GM12874 (cell line): Measurements from ENCODE around the gene RCSD1.

Experiments
- TF ChIP-seq, protein P1 (sequence below): IDR thresholded peaks from 2 replicates; pipeline ENCODE4 v1.5.1; 2011; ENCODE audit warnings: low read depth, mild to moderate bottlenecking, control low read depth, low read length, moderate library complexity; ENCODE audit not compliant: insufficient read depth

RCSD1 gene

GRCh38 chr1:167638064-167638463 lies 8.0 kb downstream of the RCSD1 start:
- TF ChIP-seq, protein P1, sequence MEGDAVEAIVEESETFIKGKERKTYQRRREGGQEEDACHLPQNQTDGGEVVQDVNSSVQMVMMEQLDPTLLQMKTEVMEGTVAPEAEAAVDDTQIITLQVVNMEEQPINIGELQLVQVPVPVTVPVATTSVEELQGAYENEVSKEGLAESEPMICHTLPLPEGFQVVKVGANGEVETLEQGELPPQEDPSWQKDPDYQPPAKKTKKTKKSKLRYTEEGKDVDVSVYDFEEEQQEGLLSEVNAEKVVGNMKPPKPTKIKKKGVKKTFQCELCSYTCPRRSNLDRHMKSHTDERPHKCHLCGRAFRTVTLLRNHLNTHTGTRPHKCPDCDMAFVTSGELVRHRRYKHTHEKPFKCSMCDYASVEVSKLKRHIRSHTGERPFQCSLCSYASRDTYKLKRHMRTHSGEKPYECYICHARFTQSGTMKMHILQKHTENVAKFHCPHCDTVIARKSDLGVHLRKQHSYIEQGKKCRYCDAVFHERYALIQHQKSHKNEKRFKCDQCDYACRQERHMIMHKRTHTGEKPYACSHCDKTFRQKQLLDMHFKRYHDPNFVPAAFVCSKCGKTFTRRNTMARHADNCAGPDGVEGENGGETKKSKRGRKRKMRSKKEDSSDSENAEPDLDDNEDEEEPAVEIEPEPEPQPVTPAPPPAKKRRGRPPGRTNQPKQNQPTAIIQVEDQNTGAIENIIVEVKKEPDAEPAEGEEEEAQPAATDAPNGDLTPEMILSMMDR: no peak

DNA sequence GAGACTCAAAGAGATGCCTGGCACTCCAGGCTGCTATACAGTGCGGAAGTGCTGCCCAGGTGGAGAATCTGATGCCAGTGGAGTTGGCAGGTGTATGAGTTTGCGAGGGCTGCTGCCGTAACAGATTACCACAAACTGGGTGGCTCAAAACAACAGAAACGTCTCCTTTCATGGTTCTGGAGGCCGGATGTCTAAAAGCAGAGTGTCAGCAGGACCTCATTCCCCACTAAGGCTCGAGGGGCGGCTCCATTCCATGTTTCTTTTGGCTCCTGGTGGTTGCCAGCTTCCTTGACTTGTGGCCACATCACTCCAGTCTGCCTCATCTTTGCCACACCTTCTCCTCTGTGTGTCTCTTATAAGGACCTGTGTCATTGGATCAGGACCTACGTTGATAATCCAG lies 10.0 kb downstream of the RCSD1 start:
- TF ChIP-seq, protein P1: no peak

DNA sequence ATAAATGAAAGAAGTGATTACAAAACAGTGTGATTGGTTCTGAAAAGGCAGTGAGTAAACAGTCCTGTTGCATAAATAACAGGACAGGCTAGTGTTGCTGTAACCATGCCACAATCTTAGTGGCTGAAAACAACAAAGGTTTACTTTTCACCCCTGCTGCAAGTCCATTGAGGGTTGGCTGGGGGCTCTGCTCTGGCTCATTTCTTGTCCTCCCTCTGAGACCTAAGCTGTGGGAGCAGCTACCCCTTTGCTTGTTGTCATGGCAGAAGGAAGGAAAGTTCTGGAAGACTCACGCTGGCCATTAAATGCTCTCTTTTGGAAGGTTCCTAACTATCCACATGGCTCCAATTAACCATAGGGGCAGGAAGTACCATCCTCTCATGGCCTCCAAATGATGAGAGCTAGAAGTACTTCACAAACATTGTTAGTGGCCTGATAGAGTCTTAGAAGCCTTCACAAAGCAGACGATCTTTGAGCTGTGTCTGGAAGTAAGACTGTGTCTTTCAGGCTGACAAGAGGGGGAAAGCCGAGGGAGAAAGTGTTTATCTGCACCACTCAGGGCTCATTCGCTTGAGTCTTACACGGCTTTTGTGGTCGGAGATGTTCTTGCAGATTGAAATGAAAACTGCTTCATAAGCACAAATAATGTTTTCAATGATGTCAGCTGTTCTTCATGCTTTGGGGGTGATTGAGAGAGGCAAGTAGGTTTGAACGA lies 11.9 kb downstream of the RCSD1 start:
- TF ChIP-seq, protein P1: no peak

DNA sequence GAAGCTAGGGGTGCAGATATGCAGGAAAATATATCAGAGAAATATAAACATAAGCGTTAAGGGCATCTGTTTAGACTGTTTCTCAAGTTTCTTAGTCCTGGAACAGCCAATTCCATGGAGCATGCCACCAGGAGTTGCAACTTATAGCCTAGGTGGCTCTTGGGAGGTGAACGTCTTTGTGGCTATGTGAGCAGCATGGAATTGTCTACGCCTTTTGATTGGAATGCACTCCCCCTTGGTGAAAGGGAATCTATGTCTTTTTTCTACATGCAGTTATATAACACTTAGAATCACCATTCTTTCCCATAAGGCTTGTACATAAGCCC lies 12.4 kb downstream of the RCSD1 start:
- TF ChIP-seq, protein P1: no peak

- TF ChIP-seq, protein P1: no peak
These were observed 13.4 kb downstream of the RCSD1 start for GRCh38 chr1:167643441-167643840.

DNA sequence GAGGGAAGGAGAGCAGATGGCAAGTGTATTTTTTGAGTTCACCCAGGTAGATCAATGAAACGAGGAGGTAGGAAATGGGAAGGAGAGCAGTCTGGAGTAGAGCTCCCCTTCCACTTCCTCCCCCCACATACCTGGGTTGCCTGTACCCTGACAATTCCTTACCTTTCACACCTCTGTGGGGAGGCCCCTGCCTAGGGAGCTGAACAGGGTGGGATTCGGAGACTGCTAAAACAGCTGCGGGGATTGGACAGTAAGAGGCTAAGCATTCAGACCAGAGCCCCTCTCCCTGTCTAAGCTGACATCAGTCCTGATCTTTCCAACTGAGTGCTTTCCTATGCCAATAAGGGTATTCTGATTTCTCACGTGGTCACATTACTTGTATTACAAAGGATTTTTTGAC lies 14.5 kb downstream of the RCSD1 start:
- TF ChIP-seq, protein P1: no peak

GRCh38 chr1:167645140-167645541 lies 15.1 kb downstream of the RCSD1 start:
- TF ChIP-seq, protein P1: no peak
